Panc1 (cell line): Measurements from ENCODE around the gene USP9Y.

Experiments used
- CTCF ChIP-seq: fragments of 450-650 bp; IDR thresholded peaks from 2 replicates; pipeline ENCODE4 v1.5.1; 2017; ENCODE audit warnings: mild to moderate bottlenecking
- REST ChIP-seq, 2 experiments: IDR thresholded peaks; 2 replicates each; pipeline ENCODE4 v1.6.1; 2011 to 2012; ENCODE audit warnings: low read depth in 2 of 2, control low read depth in 1 of 2, low read length in 1 of 2, mild to moderate bottlenecking in 1 of 2, moderate library complexity in 1 of 2; ENCODE audit not compliant: insufficient read depth in 1 of 2

- TF ChIP-seq CTCF (no peak), REST (IDR thresholded peaks at IDR 0.05; ENCODE audit: insufficient read depth in 1 of 2, low read depth in 2 of 2, low read length in 1 of 2) (no peak)
Measured at GRCh38 chrY:12809034-12809433, 108.0 kb downstream of the USP9Y start.
